Activated gamma-delta T cell (primary cell): ENCODE measurements around the gene TYRO3.
"Not testable (repeated sequence)": the region's sequence is repeated elsewhere in the genome, so short reads cannot be mapped to it uniquely, and the experiment has no call there.

Experiments used
- DNase-seq: peaks from one replicate; lab custom pipeline; 2025; lab: John Stamatoyannopoulos, UW

TYRO3 gene

DNA sequence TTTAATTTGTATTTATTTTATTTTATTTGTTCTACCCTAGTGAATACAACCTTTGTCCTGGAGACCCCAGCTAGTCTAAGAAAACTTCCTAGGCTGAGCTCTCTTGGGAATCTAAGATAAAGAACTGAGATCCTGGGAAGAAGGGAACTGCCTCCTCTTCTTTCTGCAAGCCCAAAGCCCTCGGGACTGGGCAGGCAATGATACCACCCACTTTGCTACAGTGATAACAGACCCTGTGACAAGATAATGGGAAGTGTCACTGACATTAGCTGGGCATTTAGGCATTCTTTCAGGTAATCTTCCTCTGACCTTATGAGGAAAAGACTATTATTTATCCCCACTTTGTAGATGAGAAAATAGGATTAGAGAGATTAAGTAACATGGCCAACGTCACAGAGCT, 15.1 kb downstream of the TYRO3 start:
- DNase-seq: no peak

- DNase-seq: no peak
Measured at GRCh38 chr15:41575282-41575681, 16.3 kb downstream of the TYRO3 start.

- DNase-seq: no peak
Measured at GRCh38 chr15:41577863-41578735, 19.1 kb downstream of the TYRO3 start.

- DNase-seq: no peak
Measured at GRCh38 chr15:41578736-41579383, 19.8 kb downstream of the TYRO3 start.

DNA sequence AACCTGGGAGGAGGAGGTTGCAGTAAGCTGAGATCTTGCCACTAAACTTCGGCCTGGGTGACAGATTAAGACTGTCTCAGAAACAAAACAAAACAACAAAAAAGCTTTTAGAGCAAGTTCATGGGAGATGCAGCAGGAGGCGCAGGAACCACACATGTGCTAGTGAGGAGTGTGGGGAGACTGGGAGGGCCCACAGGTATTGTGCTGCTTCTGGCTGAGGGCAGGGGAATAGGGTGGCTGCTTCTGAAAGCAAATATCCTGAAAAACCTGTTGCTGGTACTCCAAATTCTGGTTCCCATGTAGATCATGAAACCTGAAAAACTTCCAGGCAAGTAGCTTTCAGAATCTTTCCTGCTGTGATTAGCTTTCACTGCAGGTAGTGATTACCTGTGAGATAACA, 22.1 kb downstream of the TYRO3 start:
- DNase-seq: no peak

- DNase-seq: no peak
Measured at GRCh38 chr15:41583795-41584194, 24.8 kb downstream of the TYRO3 start.

- no peak for DNase-seq
Measured at GRCh38 chr15:41584636-41585126, 25.7 kb downstream of the TYRO3 start.

- DNase-seq: no peak
Measured at GRCh38 chr15:41585127-41586047, 26.4 kb downstream of the TYRO3 start.

- DNase-seq: not testable (repeated sequence)
Measured at GRCh38 chr15:41586531-41587282, 27.7 kb downstream of the TYRO3 start.

DNA sequence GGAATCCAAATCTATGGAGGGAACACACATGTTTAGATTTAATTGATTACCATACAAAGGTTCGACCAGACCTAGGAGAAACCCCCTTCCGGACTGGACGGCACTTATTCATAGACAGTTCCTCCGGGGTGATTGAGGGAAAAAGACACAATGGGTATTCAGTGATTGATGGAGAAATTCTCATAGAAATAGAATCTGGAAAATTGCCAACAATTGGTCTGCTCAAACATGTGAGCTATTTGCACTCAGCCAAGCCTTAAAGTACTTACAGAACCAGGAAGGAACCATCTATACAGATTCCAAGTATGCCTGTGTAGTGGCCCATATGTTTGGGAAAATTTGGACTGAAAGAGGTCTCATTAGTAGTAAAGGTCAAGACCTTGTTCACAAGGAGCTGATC, 30.0 kb downstream of the TYRO3 start:
- DNase-seq: not testable (repeated sequence)

DNA sequence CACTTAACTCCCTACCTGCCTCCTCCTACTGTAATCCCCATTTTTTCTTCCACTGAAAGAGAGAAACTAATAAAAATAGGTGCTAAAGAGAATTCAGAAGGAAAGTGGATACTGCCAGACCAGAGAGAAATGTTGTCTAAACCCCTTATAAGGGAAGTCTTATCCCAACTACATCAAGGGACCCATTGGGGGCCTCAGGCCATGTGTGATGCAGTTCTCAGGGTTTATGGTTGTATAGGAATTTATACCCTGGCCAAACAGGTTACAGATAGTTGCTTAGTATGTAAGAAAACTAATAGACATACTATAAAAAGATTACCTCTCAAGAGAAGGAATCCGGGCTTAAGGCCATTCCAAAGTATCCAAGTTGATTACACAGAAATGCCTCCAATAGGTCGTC, 30.6 kb downstream of the TYRO3 start:
- not testable (repeated sequence) for DNase-seq

- not testable (repeated sequence) for DNase-seq
Measured at GRCh38 chr15:41591217-41591616, 32.2 kb downstream of the TYRO3 start.

GRCh38 chr15:41592718-41593117, 33.7 kb downstream of the TYRO3 start:
- DNase-seq: not testable (repeated sequence)

- DNase-seq: no peak
Measured at GRCh38 chr15:41594801-41595746, 36.1 kb downstream of the TYRO3 start.

DNA sequence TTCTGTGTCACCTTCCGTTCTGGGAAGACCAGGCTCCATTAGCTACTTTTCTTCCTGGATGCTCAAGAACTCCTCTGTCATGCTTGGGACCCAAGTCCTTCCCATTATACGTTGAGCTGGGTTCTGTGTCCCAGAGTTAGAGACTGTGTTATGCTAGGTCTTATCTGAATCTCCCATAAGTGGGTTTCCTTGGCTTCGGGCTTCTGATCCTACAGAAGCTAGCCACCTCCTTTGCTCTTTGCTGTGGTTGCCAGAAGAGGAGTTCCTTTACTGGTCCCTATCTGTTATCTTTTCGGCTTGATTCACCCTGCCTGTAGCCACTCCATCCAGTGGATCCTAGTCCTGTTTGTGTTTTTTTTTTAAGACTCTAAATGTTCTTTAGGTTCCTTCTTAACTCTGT, 38.0 kb downstream of the TYRO3 start:
- DNase-seq: no peak

DNA sequence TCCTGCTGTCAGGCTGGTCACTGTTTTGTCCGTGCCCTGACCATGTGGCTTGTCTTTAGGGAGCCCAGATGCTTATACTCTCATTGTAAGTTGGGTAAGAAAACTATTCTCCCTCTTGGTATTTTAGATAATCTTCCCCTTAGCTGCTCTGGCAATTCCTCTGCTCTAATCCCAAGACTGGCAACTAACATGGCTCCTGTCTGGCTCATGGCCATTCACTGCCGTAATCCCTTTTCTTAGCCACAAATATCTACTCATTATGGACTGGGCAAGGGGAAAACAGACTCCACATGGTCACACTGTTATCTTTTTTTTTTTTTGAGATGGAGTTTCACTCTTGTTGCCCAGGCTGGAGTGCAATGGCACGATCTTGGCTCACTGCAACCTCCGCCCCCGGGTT, 38.8 kb downstream of the TYRO3 start:
- DNase-seq: no peak

GRCh38 chr15:41599061-41599460, 40.0 kb downstream of the TYRO3 start:
- no peak for DNase-seq

- no peak for DNase-seq
Measured at GRCh38 chr15:41603411-41603935, 44.5 kb downstream of the TYRO3 start.

DNA sequence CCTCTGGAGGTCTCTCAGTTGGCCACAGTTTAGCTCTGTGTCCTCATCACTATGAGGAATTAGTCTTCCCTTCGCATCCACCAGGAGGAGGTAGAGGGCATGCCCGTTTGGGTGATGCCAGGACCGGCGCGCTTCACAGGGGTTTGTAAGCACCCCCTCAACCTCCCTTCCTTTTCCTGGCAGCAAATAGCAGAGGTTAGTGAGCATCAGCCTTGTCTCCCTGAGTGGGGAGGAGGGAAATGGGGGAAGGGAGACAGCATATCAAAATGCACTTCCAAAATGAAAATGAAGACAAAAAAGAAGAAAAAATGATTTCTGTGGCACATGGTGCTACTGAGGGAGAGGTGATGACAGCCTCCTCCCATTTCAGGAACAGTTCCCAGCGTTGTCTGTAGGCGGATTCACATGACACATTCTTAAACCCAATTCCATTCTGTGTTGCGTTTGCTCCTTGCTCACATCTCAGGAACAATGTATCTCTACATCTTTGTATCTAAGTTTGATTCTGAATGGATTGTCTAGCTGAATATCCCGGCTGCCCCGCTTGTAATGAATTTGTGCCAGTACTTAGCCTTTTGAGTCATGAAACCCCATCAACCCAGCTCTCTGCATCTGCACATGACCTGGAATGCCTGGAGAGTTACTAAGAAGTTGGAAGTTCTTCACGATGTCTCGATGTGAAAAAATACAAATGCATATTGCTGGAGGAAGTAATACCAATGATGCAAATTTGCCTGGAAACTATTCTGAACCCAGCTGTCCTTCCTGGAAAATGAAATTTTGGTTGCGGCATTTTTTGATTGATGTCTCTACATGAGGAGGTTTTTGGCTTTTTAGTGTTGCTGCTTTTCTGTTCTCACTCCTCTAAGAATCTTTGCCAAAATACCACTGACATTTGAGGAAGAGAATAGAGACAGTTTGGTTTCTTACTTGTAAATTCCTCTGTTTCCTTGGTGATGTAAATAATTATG, 45.2 kb downstream of the TYRO3 start:
- no peak for DNase-seq
